Transverse colon (tissue), 4 donors: ENCODE measurements around the gene RAPGEF5. TPM values are rescaled to one million over a fixed set of nuclear protein-coding genes. Genes with fewer than 3 reads are reported as not detected.
A peak's percentile ranks its signal among the peaks of the same experiment; 100 is the strongest.

Experiments
- DNase-seq: peaks from one replicate; pipeline ENCODE4 v3.0.0-alpha.2; 2019
- H3K27ac ChIP-seq, 4 donors: fragments of 200-600 bp; sonication (generic); 2 replicates each; pipeline ENCODE4 v1.5.1; 2016 to 2018; ENCODE audit warnings: inconsistent platforms in 4 of 4
- H3K27me3 ChIP-seq: fragments of 200-600 bp; sonication (generic); 2 replicates; pipeline ENCODE4 v1.5.1; 2017; ENCODE audit warnings: inconsistent platforms
- H3K36me3 ChIP-seq, 4 donors: fragments of 200-600 bp; sonication (generic); 2 replicates each; pipeline ENCODE4 v1.5.1; 2017 to 2019; ENCODE audit warnings: inconsistent platforms in 4 of 4
- H3K4me1 ChIP-seq, 4 donors: fragments of 200-600 bp; sonication (generic); 2 replicates each; pipeline ENCODE4 v1.5.1; 2017 to 2020; ENCODE audit warnings: inconsistent platforms in 4 of 4
- H3K4me3 ChIP-seq, 4 donors: fragments of 200-600 bp; sonication (generic); 1 replicate in 1 of 4; 2 replicates in 3 of 4; pipeline versions ENCODE4 v1.5.1 to v1.6.1; 2017 to 2019; ENCODE audit warnings: inconsistent platforms in 4 of 4
- H3K9me3 ChIP-seq, 2 donors: fragments of 200-600 bp; sonication (generic); 2 replicates each; pipeline ENCODE4 v1.5.1; 2017 to 2019; ENCODE audit warnings: inconsistent platforms in 2 of 2
- CTCF ChIP-seq, 5 experiments: fragments of 200-600 bp in 3 of 5; fragments of 450-650 bp in 2 of 5; sonication (generic) in 3 of 5; IDR thresholded peaks; 1 replicate in 2 of 5; 2 replicates in 3 of 5; pipeline ENCODE4 v1.5.1; 2016 to 2017; ENCODE audit warnings: antibody characterized with exemption in 5 of 5, inconsistent platforms in 3 of 5, mild to moderate bottlenecking in 2 of 5, moderate library complexity in 1 of 5
- EP300 ChIP-seq: sonication (generic); formaldehyde crosslinking; IDR thresholded peaks from one replicate; pipeline ENCODE4 v1.6.1; 2017; ENCODE audit warnings: antibody characterized with exemption, low read depth
- POLR2A ChIP-seq: fragments of 450-650 bp; IDR thresholded peaks from one replicate; pipeline ENCODE4 v1.6.1; 2016; ENCODE audit warnings: antibody characterized with exemption, mild to moderate bottlenecking, moderate library complexity
- POLR2AphosphoS5 ChIP-seq, 3 donors: sonication (generic); formaldehyde crosslinking; IDR thresholded peaks; one replicate each; pipeline ENCODE4 v1.6.1; 2016; ENCODE audit warnings: antibody characterized with exemption in 3 of 3
- WGBS, 2 donors: methylation state at CpG; one replicate each; pipeline ENCODE4 v1.1.5; 2018; ENCODE audit warnings: low coverage in 1 of 2; 5-methylcytosine and 5-hydroxymethylcytosine counted together
- in situ Hi-C, 4 donors: fragments of 200-750 bp; cut with MboI; loops; one replicate each; pipeline versions ENCODE4 v1.15.0 to v1.15.1; 2017; ENCODE audit warnings: low sequenced_read_pairs in 3 of 4, low pct_ligation_motif_present in 1 of 4, low pct_unique_long_range_greater_than_20kb in 1 of 4
- intact Hi-C: fragments of 100-400 bp; cut with DNase I; formaldehyde crosslinking; loops from one replicate; pipeline ENCODE4 v1.15.1; 2023; ENCODE audit warnings: low total_unique reads
- total RNA-seq, 4 donors: library from RNA; depleted of rRNA; stranded (reverse); fragments of >200 nt; gene quantifications; one replicate each; pipeline ENCODE4 v1.1.0, GENCODE V29; 2016

Gene RAPGEF5
- total RNA-seq, 4 donors from 2014 or later, result 82.3 to 112 (median 100) TPM

GRCh38 chr7:22399546-22399945 is 42.6 kb upstream of the RAPGEF5 start:
- Histone ChIP-seq H3K9me3 (no peaks in the 10 kb centered on the region), H3K27ac (no peak overlapping the region), H3K4me1 (no peaks in the 10 kb centered on the region), H3K27me3 (no peaks in the 10 kb centered on the region), H3K36me3 (no peaks in the 10 kb centered on the region), H3K4me3 (no peak overlapping the region)
- DNase-seq, result no peak
- 79 to 81% methylated on average over 2 of the region's 2 CpGs for WGBS, 2 donors
- intact Hi-C loops (no loop called here), in situ Hi-C loops (no loop called here)
- TF ChIP-seq POLR2A (no peak), CTCF (IDR thresholded peaks at IDR 0.05) (no peak), POLR2AphosphoS5 (IDR thresholded peaks at IDR 0.05) (no peak), EP300 (no peak)

- Histone ChIP-seq H3K27ac (no peak overlapping the region), H3K9me3 (no peaks in the 10 kb centered on the region), H3K4me3 (no peak overlapping the region), H3K4me1 (peaks cover 0 to 3% (median 2%) of the 10 kb centered on the region in 4 donors), H3K36me3 (no peaks in the 10 kb centered on the region), H3K27me3 (no peaks in the 10 kb centered on the region)
- in situ Hi-C loops, result no loop called here
- no peak for TF ChIP-seq CTCF (IDR thresholded peaks at IDR 0.05)
- no peak for TF ChIP-seq EP300
- TF ChIP-seq POLR2AphosphoS5 (IDR thresholded peaks at IDR 0.05), result no peak
- no peak for TF ChIP-seq POLR2A
- DNase-seq, result no peak
- intact Hi-C loops, result no loop called here
Measured at GRCh38 chr7:22399091-22399490, 42.1 kb upstream of the RAPGEF5 start.

GRCh38 chr7:22397981-22398380 is 41.0 kb upstream of the RAPGEF5 start:
- Histone ChIP-seq H3K9me3 (no peaks in the 10 kb centered on the region), H3K36me3 (no peaks in the 10 kb centered on the region), H3K27ac (no peak overlapping the region), H3K4me3 (no peak overlapping the region), H3K27me3 (no peaks in the 10 kb centered on the region), H3K4me1 (peaks cover 0 to 5% (median 2%) of the 10 kb centered on the region in 4 donors)
- no peak for DNase-seq
- intact Hi-C loops, result no loop called here
- in situ Hi-C loops, result no loop called here
- TF ChIP-seq EP300, result no peak
- no peak for TF ChIP-seq POLR2AphosphoS5 (IDR thresholded peaks at IDR 0.05)
- 71 to 88% methylated on average over 3 to 5 of the region's 5 CpGs for WGBS, 2 donors

GRCh38 chr7:22395222-22395621 is 38.3 kb upstream of the RAPGEF5 start:
- in situ Hi-C loops (no loop called here), intact Hi-C loops (no loop called here)
- Histone ChIP-seq H3K9me3 (no peaks in the 10 kb centered on the region), H3K4me1 (peaks cover 0 to 5% (median 2%) of the 10 kb centered on the region in 4 donors), H3K36me3 (no peaks in the 10 kb centered on the region), H3K27ac (no peak overlapping the region), H3K4me3 (no peak overlapping the region), H3K27me3 (no peaks in the 10 kb centered on the region)
- TF ChIP-seq POLR2AphosphoS5 (IDR thresholded peaks at IDR 0.05) (no peak), EP300 (no peak), CTCF (IDR thresholded peaks at IDR 0.05) (no peak), POLR2A (no peak)
- WGBS, 2 donors, result no CpG with 5 or more reads among the region's 6 CpGs
- no peak for DNase-seq

- Histone ChIP-seq H3K4me3 (no peak overlapping the region), H3K27me3 (no peaks in the 10 kb centered on the region), H3K4me1 (peaks cover 0 to 5% (median 2%) of the 10 kb centered on the region in 4 donors), H3K27ac (peak overlapping the region in 1 of 4 donors; percentile 9), H3K36me3 (no peaks in the 10 kb centered on the region), H3K9me3 (no peaks in the 10 kb centered on the region)
- TF ChIP-seq EP300 (no peak), POLR2A (no peak), POLR2AphosphoS5 (IDR thresholded peaks at IDR 0.05) (no peak), CTCF (IDR thresholded peaks at IDR 0.05) (no peak)
- WGBS, 2 donors, result 71 to 72% methylated on average over 3 of the region's 3 CpGs
- in situ Hi-C loops (no loop called here), intact Hi-C loops (no loop called here)
- no peak for DNase-seq
Measured at GRCh38 chr7:22394739-22395138, 37.8 kb upstream of the RAPGEF5 start.
